DOHH2 (cell line): ENCODE measurements around the gene CYP1B1.

ENCODE experiments used
- H3F3A ChIP-seq: fragments of 200-600 bp; sonication (generic), shearing (Covaris generic); 2 replicates; pipeline ENCODE4 v1.6.0; 2016; ENCODE audit warnings: antibody characterized with exemption, mild to moderate bottlenecking; ENCODE audit not compliant: control insufficient read depth, insufficient read depth
- H3K27ac ChIP-seq: fragments of 200-600 bp; sonication (generic); 2 replicates; pipeline ENCODE4 v1.5.1; 2014; ENCODE audit warnings: low read depth, mild to moderate bottlenecking, low read length, moderate library complexity
- H3K27me3 ChIP-seq: fragments of 200-600 bp; sonication (generic); 2 replicates; pipeline ENCODE4 v1.6.1; 2014; ENCODE audit warnings: mild to moderate bottlenecking, low read length, mixed read lengths; ENCODE audit not compliant: control insufficient read depth
- H3K36me3 ChIP-seq: fragments of 200-600 bp; sonication (generic); 2 replicates; pipeline ENCODE4 v1.6.1; 2014; ENCODE audit warnings: mild to moderate bottlenecking, low read length, moderate library complexity, mixed read lengths; ENCODE audit not compliant: control insufficient read depth
- H3K4me1 ChIP-seq: fragments of 200-600 bp; sonication (generic); 2 replicates; pipeline ENCODE4 v1.6.1; 2014; ENCODE audit warnings: mild to moderate bottlenecking, low read length, mixed read lengths; ENCODE audit not compliant: control insufficient read depth
- H3K4me2 ChIP-seq: fragments of 200-600 bp; sonication (generic); 2 replicates; pipeline ENCODE4 v1.6.0; 2014; ENCODE audit warnings: mild to moderate bottlenecking, low read length, moderate library complexity
- H3K4me3 ChIP-seq: fragments of 200-600 bp; sonication (generic); 2 replicates; pipeline ENCODE4 v1.5.1; 2014; ENCODE audit warnings: mild to moderate bottlenecking, low read length, mixed read lengths
- H3K79me2 ChIP-seq: fragments of 200-600 bp; sonication (generic); 2 replicates; pipeline ENCODE4 v1.6.1; 2014; ENCODE audit warnings: mild to moderate bottlenecking, low read length, mixed read lengths; ENCODE audit not compliant: control insufficient read depth
- H3K9me2 ChIP-seq: fragments of 200-600 bp; sonication (generic); replicated peaks from 2 replicates; pipeline ENCODE4 v1.6.1; 2014; ENCODE audit warnings: mild to moderate bottlenecking, low read length, mixed read lengths; ENCODE audit not compliant: control insufficient read depth
- H3K9me3 ChIP-seq: fragments of 200-600 bp; sonication (generic); 2 replicates; pipeline ENCODE4 v1.6.1; 2014; ENCODE audit warnings: antibody characterized with exemption, low read length, mixed read lengths; ENCODE audit not compliant: control insufficient read depth, insufficient read depth
- H4K20me1 ChIP-seq: fragments of 200-600 bp; sonication (generic); 2 replicates; pipeline ENCODE4 v1.6.0; 2014; ENCODE audit warnings: low read depth, mild to moderate bottlenecking, antibody characterized with exemption, low read length, moderate library complexity; ENCODE audit not compliant: control insufficient read depth, insufficient read depth
- EZH2phosphoT487 ChIP-seq: fragments of 200-600 bp; sonication (generic); IDR thresholded peaks from 2 replicates; pipeline ENCODE4 v1.6.1; 2017; ENCODE audit warnings: borderline replicate concordance, mild to moderate bottlenecking, antibody characterized with exemption, low read length, moderate library complexity, mixed read lengths
- TF ChIP-seq, protein P1 (sequence below): fragments of 200-600 bp; sonication (generic); IDR thresholded peaks from one replicate; pipeline ENCODE4 v1.5.1; 2014; ENCODE audit warnings: antibody characterized with exemption, mild to moderate bottlenecking, low read depth, low read length; ENCODE audit not compliant: poor library complexity, severe bottlenecking

Gene CYP1B1

DNA sequence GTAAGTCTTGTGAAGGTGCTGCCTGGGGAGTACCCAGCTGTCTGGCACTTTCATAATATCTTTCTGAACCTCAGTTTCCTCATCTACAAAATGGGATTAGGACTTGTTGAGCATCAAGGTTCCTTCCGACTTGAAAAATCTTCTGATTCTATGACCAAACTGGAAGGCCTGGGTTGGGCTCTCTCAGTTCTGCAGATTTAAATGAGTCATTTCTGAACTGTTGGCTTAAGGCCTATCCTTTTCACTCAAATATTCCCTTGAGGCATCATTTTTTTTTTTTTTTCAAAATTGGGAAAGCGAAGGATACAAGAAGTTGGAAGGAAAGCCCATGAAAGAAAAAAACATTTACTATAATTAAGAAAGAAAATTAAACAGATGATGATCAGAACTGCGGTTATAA, 40.8 kb upstream of the CYP1B1 start:
- no peak overlapping the region for H3K27ac ChIP-seq
- H3K4me2 ChIP-seq: no peak overlapping the region
- TF ChIP-seq EZH2phosphoT487: no peak
- TF ChIP-seq, protein P1, sequence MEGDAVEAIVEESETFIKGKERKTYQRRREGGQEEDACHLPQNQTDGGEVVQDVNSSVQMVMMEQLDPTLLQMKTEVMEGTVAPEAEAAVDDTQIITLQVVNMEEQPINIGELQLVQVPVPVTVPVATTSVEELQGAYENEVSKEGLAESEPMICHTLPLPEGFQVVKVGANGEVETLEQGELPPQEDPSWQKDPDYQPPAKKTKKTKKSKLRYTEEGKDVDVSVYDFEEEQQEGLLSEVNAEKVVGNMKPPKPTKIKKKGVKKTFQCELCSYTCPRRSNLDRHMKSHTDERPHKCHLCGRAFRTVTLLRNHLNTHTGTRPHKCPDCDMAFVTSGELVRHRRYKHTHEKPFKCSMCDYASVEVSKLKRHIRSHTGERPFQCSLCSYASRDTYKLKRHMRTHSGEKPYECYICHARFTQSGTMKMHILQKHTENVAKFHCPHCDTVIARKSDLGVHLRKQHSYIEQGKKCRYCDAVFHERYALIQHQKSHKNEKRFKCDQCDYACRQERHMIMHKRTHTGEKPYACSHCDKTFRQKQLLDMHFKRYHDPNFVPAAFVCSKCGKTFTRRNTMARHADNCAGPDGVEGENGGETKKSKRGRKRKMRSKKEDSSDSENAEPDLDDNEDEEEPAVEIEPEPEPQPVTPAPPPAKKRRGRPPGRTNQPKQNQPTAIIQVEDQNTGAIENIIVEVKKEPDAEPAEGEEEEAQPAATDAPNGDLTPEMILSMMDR: no peak

DNA sequence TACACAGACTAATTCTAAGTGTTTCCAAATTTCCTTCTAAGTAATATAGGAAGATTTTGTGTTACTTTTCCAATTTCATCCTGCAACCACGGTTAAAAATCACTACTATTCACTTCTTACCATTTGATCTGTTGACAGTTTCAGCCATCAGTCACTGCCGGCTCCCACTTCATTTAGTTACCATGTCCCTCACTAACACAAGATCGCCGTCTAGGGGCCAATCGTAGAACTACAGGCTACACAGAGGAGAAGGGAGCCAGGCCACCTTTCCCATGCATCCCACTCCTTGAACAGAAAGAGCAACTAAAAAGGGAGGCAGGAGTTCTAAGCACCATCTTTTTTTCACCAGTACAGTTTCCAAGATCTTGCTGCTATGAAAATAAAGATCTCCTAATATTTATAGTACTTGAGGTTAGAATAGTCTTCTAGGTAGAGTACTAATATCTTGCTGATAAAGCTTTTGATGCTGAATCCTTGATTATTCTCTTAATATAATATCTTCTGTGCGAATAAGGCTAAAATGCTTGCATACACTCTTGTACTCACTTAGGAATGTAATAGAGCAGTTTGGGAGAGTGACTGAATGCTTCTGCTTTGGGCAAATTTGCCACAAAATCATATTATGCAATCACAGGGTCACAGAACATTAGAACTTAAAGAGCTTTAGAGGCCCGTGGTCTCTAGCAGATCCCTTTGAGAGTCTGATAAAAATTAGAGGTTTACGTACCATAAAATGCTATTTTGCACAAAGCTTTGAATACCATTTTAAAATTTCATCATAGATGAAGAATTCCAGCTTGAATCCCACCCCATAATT, 39.5 kb upstream of the CYP1B1 start:
- no peaks in the 10 kb centered on the region for H3K79me2 ChIP-seq
- H3K9me3 ChIP-seq: no peaks in the 10 kb centered on the region
- H4K20me1 ChIP-seq: no peaks in the 10 kb centered on the region
- no peaks in the 10 kb centered on the region for H3K9me2 ChIP-seq
- no peak overlapping the region for H3K4me2 ChIP-seq
- no peaks in the 10 kb centered on the region for H3K36me3 ChIP-seq
- no peak overlapping the region for H3K4me3 ChIP-seq
- no peak overlapping the region for H3K27ac ChIP-seq
- no peaks in the 10 kb centered on the region for H3F3A ChIP-seq
- TF ChIP-seq, protein P1: peak; percentile 90
- no peak for TF ChIP-seq EZH2phosphoT487
- H3K4me1 ChIP-seq: no peaks in the 10 kb centered on the region
- H3K27me3 ChIP-seq: peaks cover 9% of the 10 kb centered on the region; the same call in 1 of the 2 replicates

More for the DNA sequence above, 40.8 kb upstream of the CYP1B1 start:
- Histone ChIP-seq H3K9me2 (no peaks in the 10 kb centered on the region), H3K4me1 (no peaks in the 10 kb centered on the region), H3K4me3 (no peak overlapping the region), H3F3A (no peaks in the 10 kb centered on the region), H3K79me2 (no peaks in the 10 kb centered on the region), H3K27me3 (peaks cover 8% of the 10 kb centered on the region; the same call in 1 of the 2 replicates), H3K36me3 (no peaks in the 10 kb centered on the region), H3K9me3 (no peaks in the 10 kb centered on the region), H4K20me1 (no peaks in the 10 kb centered on the region)

DNA sequence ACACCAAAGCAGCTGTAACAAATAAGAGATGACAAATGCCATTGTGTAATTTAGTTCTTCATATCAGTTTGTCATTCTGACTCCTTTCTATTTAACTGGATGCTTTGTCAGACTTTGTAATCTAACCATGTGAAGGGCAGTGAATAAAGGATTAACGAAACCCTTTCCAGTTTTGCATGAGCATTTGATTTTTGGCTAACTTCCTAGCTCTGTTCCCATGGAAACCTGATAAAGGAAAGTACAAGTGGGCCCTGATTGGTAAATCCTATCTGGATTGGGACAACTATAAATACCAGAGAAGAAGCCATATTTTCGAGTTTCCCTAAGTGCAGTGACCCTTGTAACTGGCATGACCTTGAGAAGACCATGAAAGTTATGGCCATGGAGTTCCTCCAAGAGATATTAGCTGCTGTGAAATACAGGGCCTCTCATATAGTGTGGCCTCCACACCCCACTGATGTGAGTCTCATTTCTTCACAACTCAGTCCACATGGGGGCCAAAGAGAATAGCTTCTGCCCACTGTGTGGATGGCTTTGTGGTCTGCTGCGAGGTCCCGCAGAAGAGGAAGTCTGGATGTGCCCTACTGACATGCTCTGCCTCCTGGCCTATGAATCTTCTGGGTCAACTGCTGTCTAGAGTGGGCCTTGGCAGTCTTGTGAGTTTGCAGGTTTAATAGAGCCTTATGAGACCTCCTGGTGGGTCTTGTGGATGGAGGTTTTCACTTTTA, 38.2 kb upstream of the CYP1B1 start:
- no peaks in the 10 kb centered on the region for H3F3A ChIP-seq
- no peak overlapping the region for H3K27ac ChIP-seq
- no peaks in the 10 kb centered on the region for H3K36me3 ChIP-seq
- peaks cover 12% of the 10 kb centered on the region; the same call in 1 of the 2 replicates for H3K27me3 ChIP-seq
- TF ChIP-seq, protein P1: no peak
- TF ChIP-seq EZH2phosphoT487: no peak
- no peaks in the 10 kb centered on the region for H3K79me2 ChIP-seq
- no peaks in the 10 kb centered on the region for H4K20me1 ChIP-seq
- H3K9me3 ChIP-seq: no peaks in the 10 kb centered on the region
- no peaks in the 10 kb centered on the region for H3K4me1 ChIP-seq
- H3K4me2 ChIP-seq: no peak overlapping the region
- no peaks in the 10 kb centered on the region for H3K9me2 ChIP-seq
- no peak overlapping the region for H3K4me3 ChIP-seq
